AG10803 (cell line): Measurements from ENCODE around the gene CCND3.
"Not testable (repeated sequence)": the region's sequence is repeated elsewhere in the genome, so short reads cannot be mapped to it uniquely, and the experiment has no call there.

Experiments
- DNase-seq: peaks from one replicate; pipeline ENCODE4 v3.0.0; 2010; ENCODE audit warnings: low read depth
- H3K4me3 ChIP-seq: 2 replicates; pipeline ENCODE4 v1.5.1; 2011; ENCODE audit warnings: mild to moderate bottlenecking, low read length, control low read depth
- CTCF ChIP-seq: conservative IDR thresholded peaks from 2 replicates; pipeline ENCODE4 v1.5.1; 2011; ENCODE audit warnings: mild to moderate bottlenecking, low read length, control low read depth, inconsistent platforms

CCND3 gene

DNA sequence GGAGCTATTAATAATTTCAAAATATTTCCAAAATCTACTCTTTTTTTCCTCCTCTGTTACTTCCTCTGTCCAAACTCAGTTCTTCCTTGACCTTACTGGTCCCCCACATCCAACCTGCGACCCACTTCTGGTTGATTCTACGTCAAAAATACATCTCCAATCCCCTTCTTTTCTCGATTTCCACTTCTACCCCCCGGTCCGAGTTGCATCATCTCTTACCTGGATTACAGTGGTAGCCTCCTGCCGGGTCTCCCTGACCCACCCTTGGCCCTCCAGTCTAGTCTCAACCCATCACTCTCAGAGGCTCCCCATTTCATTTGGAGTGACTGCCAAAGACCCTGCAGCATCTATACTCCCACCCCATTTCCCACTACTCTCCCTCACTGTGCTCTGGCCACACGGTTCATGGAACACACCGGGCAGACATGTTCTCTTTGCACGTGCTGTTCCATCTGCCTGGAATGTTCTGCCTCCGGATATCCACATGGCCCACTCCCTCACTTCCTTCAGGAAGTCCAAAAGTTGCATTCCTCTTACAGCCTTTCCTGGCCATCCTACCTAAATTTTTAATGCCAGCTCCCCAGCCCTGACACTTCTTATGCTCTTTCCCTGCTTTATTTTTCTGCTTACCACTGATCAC is 6.1 kb upstream of the CCND3 start:
- no peak for DNase-seq
- H3K4me3 ChIP-seq: no peak overlapping the region
- no peak for TF ChIP-seq CTCF

DNA sequence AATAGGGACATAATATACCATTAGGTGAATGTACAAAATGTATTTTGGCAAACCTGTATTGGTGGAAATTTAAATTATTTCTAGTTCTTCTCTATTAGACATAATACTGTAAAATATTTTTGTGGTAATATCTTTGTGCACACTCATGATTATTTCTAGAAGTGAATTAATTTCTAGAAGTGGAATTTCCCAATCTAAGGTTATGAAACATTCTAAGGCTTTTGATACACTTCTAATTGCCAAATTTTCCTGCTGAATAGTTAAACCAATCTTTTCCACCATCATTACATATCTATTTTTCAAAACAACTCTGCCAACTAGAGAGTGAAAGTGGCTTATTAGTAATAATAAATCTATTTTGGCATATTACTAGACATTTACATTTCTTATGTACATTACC is 1.8 kb upstream of the CCND3 start:
- no peak for TF ChIP-seq CTCF
- no peak overlapping the region for H3K4me3 ChIP-seq
- DNase-seq: no peak

GRCh38 chr6:41942882-41943281 is 1.3 kb upstream of the CCND3 start:
- DNase-seq, H3K4me3 ChIP-seq: not testable (repeated sequence)

GRCh38 chr6:41942067-41942851 is 651 bp upstream of the CCND3 start:
- no peak for TF ChIP-seq CTCF
- H3K4me3 ChIP-seq: peak overlapping the region; percentile 64
- peak; percentile 76 for DNase-seq

- H3K4me3 ChIP-seq: peak overlapping the region; percentile 97
- DNase-seq: no peak
- TF ChIP-seq CTCF: no peak
Observed at GRCh38 chr6:41940759-41941279, 789 bp downstream of the CCND3 start.

- peak; percentile 58 for DNase-seq
- H3K4me3 ChIP-seq: peak overlapping the region; percentile 97
- TF ChIP-seq CTCF: no peak
Observed at GRCh38 chr6:41939848-41940758, 1.5 kb downstream of the CCND3 start.

GRCh38 chr6:41939176-41939847 is 2.3 kb downstream of the CCND3 start:
- peak; percentile 62 for DNase-seq
- peak overlapping the region; percentile 97 for H3K4me3 ChIP-seq
- TF ChIP-seq CTCF: no peak; the same call in 1 of the 2 replicates
